ENCODE data around the gene SNHG17. TPM values are rescaled to one million over a fixed set of nuclear protein-coding genes. Genes with fewer than 3 reads are reported as not detected.

Gene SNHG17
- total and polyA plus RNA-seq, 9 of the 15 experiments (the other 6 are each of a cell fraction or from before 2014, with no cell fraction given) = 29.8 to 106 (median 57.7) TPM

- TF ChIP-seq MAZ (CRISPR knock-in tag; conservative IDR thresholded peaks at IDR 0.05 in 1 of 2, IDR thresholded peaks at IDR 0.05 in 1 of 2) (peak; percentile 63 to 85; a peak in 3 of 4 replicates), CEBPG (CRISPR knock-in tag; IDR thresholded peaks at IDR 0.05) (0 out of 2 replicates have a peak, but pooled peaks have one; percentile 18), CEBPG (tag; conservative IDR thresholded peaks at IDR 0.05 in 1 of 2, IDR thresholded peaks at IDR 0.05 in 1 of 2) (no peak), YBX1 (IDR thresholded peaks at IDR 0.05) (no peak), NCOR1 (IDR thresholded peaks at IDR 0.05) (peak; percentile 68)
These were observed at the start of gene SNHG17 (continued) for GRCh38 chr20:38434770-38435554.

- Histone ChIP-seq H3K4me2 (ENCODE audit: insufficient read depth, low read length) (no peak overlapping the region), H3K9ac (ENCODE audit: insufficient read depth in 1 of 2, low read depth in 2 of 2, low read length in 2 of 2) (no peak overlapping the region), H3K9me1 (ENCODE audit: control insufficient read depth, insufficient read depth, low read length) (no peaks in the 10 kb centered on the region), H4K20me1 (replicated peaks; ENCODE audit: control insufficient read depth, insufficient read depth, low read length) (peaks cover 5% of the 10 kb centered on the region; the same call in 1 of the 2 replicates), H3K27me3 (ENCODE audit: control insufficient read depth in 2 of 2, insufficient read depth in 2 of 2, low read length in 2 of 2) (no peaks in the 10 kb centered on the region), H3K4me1 (replicated peaks in 1 of 2; ENCODE audit: control insufficient read depth in 2 of 2, insufficient read depth in 2 of 2, low read length in 2 of 2) (peaks cover 0 to 8% of the 10 kb centered on the region in 2 experiments; a peak in 2 of 5 replicates), H3K9me3 (replicated peaks; ENCODE audit: control insufficient read depth, insufficient read depth, low read depth, low read length) (no peaks in the 10 kb centered on the region), H3K79me2 (ENCODE audit: control insufficient read depth, insufficient read depth, low read length) (peaks cover 69% of the 10 kb centered on the region), H3K36me3 (ENCODE audit: control insufficient read depth, insufficient read depth, low read length) (peaks cover 19% of the 10 kb centered on the region), H3K27ac (ENCODE audit: extremely low read depth, low read depth, low read length) (0 out of 3 replicates have a peak overlapping the region, but pooled peaks have one; percentile 19), H2AFZ (ENCODE audit: low read depth, low read length) (no peak overlapping the region), H3K4me3 (no peak overlapping the region)
- ATAC-seq (peak; percentile 64), FAIRE-seq (no peak), DNase-seq (ENCODE audit: extremely low read depth in 1 of 4, low spot score in 3 of 4) (peak in 1 of 4 experiments; percentile 16)
- CTCF ChIA-PET (ENCODE audit: low intra/inter-chr PET ratio) = no interaction called here
- peak; percentile 66 for TF ChIP-seq MEIS2 (IDR thresholded peaks at IDR 0.05; ENCODE audit: partially characterized antibody)
- TF ChIP-seq HBP1 (CRISPR knock-in tag; IDR thresholded peaks at IDR 0.05) = no peak
- POLR2A ChIA-PET = interaction anchor here (0.6 to 0.9 kb wide), 2 partner anchors 8 to 9 kb away, joined by 3 read pairs; no protein-coding TSS in a partner anchor
- no TSS peak for BruUV-seq (replicated peaks)
- WGBS (ENCODE audit: insufficient coverage, low coverage, missing lambda C conversion rate) = 53% methylated on average over 2 of the region's 2 CpGs
- in situ Hi-C loops (cut with MboI) (no loop called here), intact Hi-C loops (cut with micrococcal nuclease) (no loop called here)
These were observed 44.5 kb upstream of the SNHG17 start for GRCh38 chr20:38479596-38479995.

Data from K562 (cell line).